Naive B cell (primary cell): ENCODE measurements around the gene CCDC33. TPM values are rescaled to one million over a fixed set of nuclear protein-coding genes. Genes with fewer than 3 reads are reported as not detected.
A peak's percentile ranks its signal among the peaks of the same experiment; 100 is the strongest.

Experiments used
- ATAC-seq, 2 donors: fragments of 150-1000 bp; cut with Tn5 transposase; 2 replicates each; pipeline ENCODE4 v1.10.0; 2021; ENCODE audit warnings: low read depth in 2 of 2, mild to moderate bottlenecking in 2 of 2, moderate library complexity in 2 of 2
- DNase-seq: peaks from one replicate; pipeline ENCODE4 v3.0.0; 2022
- H3K27ac Mint-ChIP-seq, 6 donors: one replicate each; pipeline ENCODE4 v1.8.0; 2020 to 2022; ENCODE audit warnings: mild to moderate bottlenecking in 6 of 6, mixed read lengths in 6 of 6, moderate library complexity in 5 of 6, inconsistent platforms in 2 of 6
- H3K27me3 Mint-ChIP-seq, 3 donors: one replicate each; pipeline ENCODE4 v1.8.0; 2021 to 2022; ENCODE audit warnings: mixed read lengths in 3 of 3, mild to moderate bottlenecking in 1 of 3
- H3K36me3 Mint-ChIP-seq, 2 donors: one replicate each; pipeline ENCODE4 v1.8.0; 2020 to 2022; ENCODE audit warnings: mixed read lengths in 2 of 2, inconsistent platforms in 1 of 2, mild to moderate bottlenecking in 1 of 2
- H3K4me1 Mint-ChIP-seq, 3 donors: one replicate each; pipeline ENCODE4 v1.8.0; 2020 to 2022; ENCODE audit warnings: mixed read lengths in 3 of 3, inconsistent platforms in 1 of 3, mild to moderate bottlenecking in 1 of 3, moderate library complexity in 1 of 3
- H3K4me3 Mint-ChIP-seq, 8 donors: one replicate each; pipeline ENCODE4 v1.8.0; 2020 to 2022; ENCODE audit warnings: mild to moderate bottlenecking in 8 of 8, mixed read lengths in 8 of 8, moderate library complexity in 8 of 8, inconsistent platforms in 2 of 8
- H3K9me3 Mint-ChIP-seq, 7 donors: one replicate each; pipeline ENCODE4 v1.8.0; 2020 to 2022; ENCODE audit warnings: mixed read lengths in 7 of 7, mild to moderate bottlenecking in 5 of 7, inconsistent platforms in 2 of 7, moderate library complexity in 1 of 7
- polyA plus RNA-seq, 6 donors: library from polyadenylated mRNA; unstranded; fragments of 300-500 nt; fragmentation: Illumina TruSeq; gene quantifications; one replicate each; pipeline ENCODE4 v1.2.3, GENCODE V29; 2021; ENCODE audit warnings: low read depth in 6 of 6

Gene CCDC33
- polyA plus RNA-seq, 6 donors from 2014 or later, result not detected

DNA sequence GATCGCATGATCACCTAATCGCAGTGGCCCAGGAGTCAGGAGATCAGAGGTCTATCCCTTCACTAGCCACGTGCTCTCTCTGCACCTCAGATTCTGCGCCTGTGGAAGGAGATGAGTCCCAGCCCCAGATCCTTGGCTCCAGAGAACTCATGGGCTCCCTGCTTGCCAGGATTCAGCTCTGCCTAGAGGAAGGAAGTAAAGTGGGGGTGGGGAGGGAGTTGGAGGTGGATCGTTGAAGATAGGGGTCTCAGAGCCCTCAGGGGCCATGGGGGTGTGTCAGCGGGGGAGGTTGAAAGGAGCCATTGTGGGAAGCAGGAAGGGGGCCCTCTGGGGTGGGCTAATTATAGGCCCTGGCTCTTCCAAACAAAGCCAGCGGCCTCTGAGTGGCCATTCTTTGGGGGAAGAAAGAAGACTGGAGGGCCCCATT, 22.3 kb upstream of the CCDC33 start:
- no peak for ATAC-seq
- Mint-ChIP-seq H3K4me1 (no peaks in the 10 kb centered on the region), H3K4me3 (no peak overlapping the region)

DNA sequence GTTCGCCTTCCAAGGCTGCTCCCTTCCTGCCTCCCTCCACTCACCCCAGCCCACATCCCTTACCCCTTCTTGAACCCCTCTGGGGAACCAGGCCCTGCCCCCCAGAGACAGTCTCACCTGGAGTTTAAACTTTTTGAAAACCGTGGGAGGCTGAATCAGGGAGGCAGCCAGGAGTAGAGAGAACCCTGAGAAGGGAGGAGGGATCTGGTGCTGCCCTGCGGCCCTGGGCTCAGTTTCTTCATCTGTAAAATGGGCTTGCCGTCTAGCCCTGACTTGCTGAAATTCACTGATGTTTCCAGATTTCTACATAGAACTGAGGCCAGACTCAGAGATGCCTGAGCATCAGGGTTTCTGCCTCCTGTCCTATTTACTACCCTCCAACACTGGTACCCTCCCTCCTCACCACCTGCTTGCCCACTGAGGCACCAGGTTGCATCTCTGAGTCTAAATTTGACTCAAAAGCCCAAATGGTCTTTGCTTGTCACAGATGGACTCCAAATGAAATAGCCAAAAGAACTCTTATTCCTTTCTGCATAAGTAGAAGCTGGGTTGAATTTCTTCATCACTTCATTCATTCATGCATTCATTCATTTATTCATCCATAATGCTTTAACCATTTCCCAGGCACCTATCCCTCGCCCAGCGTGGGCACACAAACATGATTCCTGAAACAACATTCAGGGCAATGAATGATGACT, 21.7 kb upstream of the CCDC33 start:
- Mint-ChIP-seq H3K4me3 (no peak overlapping the region), H3K27ac (no peak overlapping the region), H3K9me3 (peaks cover 0 to 6% (median 4%) of the 10 kb centered on the region in 7 donors), H3K4me1 (no peaks in the 10 kb centered on the region), H3K27me3 (peaks cover 22 to 44% (median 38%) of the 10 kb centered on the region in 3 donors), H3K36me3 (no peaks in the 10 kb centered on the region)
- DNase-seq (no peak), ATAC-seq (no peak)

More for the DNA sequence above, 22.3 kb upstream of the CCDC33 start:
- Mint-ChIP-seq H3K27me3 (peaks cover 17 to 48% (median 39%) of the 10 kb centered on the region in 3 donors), H3K36me3 (no peaks in the 10 kb centered on the region), H3K27ac (no peak overlapping the region), H3K9me3 (peaks cover 0 to 6% (median 4%) of the 10 kb centered on the region in 7 donors)
- DNase-seq, result no peak

DNA sequence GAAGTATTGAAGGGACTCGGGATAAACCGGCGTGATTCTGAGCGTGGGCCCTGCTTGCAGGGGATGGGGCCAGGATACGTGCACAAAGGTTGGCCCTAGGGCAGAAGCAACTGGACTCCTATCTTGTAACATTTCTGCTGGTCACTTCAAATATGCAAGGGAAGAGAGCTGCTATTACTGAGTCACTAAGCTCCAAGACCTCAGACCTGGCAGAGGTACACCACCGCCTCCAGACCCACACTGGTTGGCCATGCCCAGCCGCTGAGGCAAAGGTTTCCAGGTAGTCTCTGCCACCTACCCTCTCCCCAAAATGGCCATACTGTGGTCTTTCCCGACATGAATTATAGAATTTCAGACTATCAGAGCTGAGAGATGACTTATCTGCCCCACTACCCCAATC, 20.2 kb upstream of the CCDC33 start:
- H3K36me3 Mint-ChIP-seq, result no peaks in the 10 kb centered on the region
- no peak overlapping the region for H3K27ac Mint-ChIP-seq

DNA sequence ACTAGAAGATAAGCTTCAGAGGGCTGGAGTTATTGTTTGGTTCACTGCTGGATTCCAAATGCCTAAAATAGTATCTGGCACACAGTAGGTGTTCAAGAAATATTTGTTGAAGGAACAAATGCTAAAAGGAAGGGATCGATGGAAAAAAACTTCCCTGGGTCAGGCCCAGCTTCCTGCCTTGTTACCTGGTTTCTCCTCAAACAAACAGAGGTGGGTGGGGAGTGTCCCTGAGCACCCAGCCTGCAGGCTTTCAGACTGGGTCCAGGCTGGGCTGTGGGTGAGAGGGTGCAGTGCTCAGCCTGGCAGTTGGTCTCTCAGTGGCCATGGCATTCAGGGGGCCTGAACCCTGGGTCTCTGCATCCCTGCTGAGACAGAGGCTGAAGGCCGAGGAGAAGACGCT, 19.2 kb upstream of the CCDC33 start:
- no peak for DNase-seq
- no peaks in the 10 kb centered on the region for H3K4me1 Mint-ChIP-seq
- H3K27ac Mint-ChIP-seq, result no peak overlapping the region
- no peak for ATAC-seq
- no peak overlapping the region for H3K4me3 Mint-ChIP-seq
- H3K9me3 Mint-ChIP-seq, result no peaks in the 10 kb centered on the region
- no peaks in the 10 kb centered on the region for H3K36me3 Mint-ChIP-seq
- peaks cover 17 to 48% (median 40%) of the 10 kb centered on the region in 3 donors for H3K27me3 Mint-ChIP-seq

More for the DNA sequence above, 20.2 kb upstream of the CCDC33 start:
- peaks cover 18 to 47% (median 46%) of the 10 kb centered on the region in 3 donors for H3K27me3 Mint-ChIP-seq
- DNase-seq (no peak), ATAC-seq (no peak)
- peaks cover 0 to 4% (median 2%) of the 10 kb centered on the region in 7 donors for H3K9me3 Mint-ChIP-seq
- no peaks in the 10 kb centered on the region for H3K4me1 Mint-ChIP-seq
- H3K4me3 Mint-ChIP-seq, result no peak overlapping the region

DNA sequence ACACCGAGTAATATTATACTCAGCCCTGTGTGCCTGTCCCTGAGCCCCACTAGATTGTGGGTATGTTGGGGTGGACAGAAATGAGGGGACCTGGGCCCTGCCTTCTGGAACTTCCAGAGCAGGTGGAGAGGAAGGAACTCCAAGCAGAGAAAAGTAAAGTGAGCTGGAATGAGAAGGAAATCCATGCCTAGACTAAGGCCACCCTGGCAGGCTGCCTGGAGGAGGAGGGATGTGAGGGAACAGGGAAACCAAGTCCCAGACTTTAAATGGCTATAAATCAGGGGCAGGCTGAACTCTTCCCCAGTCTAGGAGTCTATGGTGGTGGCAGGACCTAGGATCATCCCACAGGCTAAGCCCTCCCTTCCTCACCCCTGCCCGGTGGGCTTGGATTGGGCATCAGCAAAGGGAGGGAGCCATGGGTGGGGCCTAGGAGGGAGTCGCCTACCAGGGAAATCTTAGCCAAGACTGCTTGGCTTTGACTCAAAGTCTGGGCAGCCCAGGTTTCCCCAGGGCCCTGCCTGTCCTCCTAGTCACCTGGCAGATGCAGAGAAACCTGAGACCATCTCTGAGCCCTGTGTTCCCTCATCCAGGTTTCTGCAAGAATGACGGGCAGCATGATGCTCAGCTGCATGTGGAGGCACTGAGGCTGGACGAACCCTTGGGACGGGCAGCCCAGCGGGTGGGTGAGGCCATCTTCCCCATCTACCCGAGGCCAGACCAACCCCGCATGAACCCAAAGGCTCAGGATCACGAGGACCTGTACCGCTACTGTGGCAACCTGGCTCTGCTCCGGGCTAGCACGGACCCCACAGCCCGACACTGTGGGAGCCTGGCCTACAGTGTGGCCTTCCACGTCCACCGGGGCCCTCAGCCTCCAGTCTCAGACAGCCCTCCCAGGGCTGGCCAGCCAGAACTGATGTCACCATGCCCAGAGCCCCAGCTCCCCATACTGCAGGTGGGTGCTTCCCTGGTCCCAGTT, 17.9 kb upstream of the CCDC33 start:
- ATAC-seq, result no peak
- peaks cover 17 to 55% (median 49%) of the 10 kb centered on the region in 3 donors for H3K27me3 Mint-ChIP-seq
- no peaks in the 10 kb centered on the region for H3K36me3 Mint-ChIP-seq
- H3K4me3 Mint-ChIP-seq, result no peak overlapping the region
- no peaks in the 10 kb centered on the region for H3K9me3 Mint-ChIP-seq
- no peak overlapping the region for H3K27ac Mint-ChIP-seq
- DNase-seq, result no peak
- no peaks in the 10 kb centered on the region for H3K4me1 Mint-ChIP-seq

DNA sequence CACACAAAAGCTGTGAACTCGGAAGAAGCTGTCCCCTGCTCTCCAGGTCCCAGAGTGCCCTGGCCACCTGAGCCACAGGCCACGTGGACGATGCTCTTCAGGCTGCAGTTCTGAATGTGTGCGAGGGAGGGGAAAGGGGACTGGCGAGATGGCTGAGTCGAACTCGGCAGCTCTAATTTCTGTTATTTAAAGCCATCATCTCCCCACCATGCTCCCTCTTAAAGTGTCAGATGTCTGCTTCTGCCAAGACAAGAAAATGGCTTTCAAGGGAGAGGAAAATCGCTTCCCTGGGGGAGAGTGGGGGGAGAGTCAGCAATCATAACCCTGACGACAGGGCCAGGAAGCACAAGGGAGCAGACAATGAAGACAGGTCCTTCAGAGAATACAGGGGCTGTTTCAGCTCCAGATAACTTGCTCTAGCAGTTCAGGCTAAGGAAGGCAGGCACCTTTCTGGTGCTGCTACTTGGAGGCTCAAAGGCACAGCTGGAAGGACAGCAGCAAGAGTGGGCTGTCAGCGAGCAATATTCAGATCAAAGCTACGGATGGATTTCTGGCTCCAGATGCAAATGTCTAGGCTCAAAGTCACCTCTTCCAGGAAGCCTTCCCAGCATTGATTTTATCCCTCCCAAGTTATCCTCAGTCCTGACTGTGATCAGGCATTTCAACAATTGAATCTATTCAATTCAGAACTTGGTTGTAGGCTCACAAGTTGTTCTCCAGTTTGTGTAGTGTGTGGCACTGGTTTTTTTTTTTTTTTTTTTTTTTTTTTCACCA, 15.5 kb upstream of the CCDC33 start:
- peaks cover 32 to 65% (median 64%) of the 10 kb centered on the region in 3 donors for H3K27me3 Mint-ChIP-seq
- H3K9me3 Mint-ChIP-seq, result no peaks in the 10 kb centered on the region
- no peaks in the 10 kb centered on the region for H3K4me1 Mint-ChIP-seq
- H3K36me3 Mint-ChIP-seq, result no peaks in the 10 kb centered on the region
- no peak overlapping the region for H3K27ac Mint-ChIP-seq
- no peak for DNase-seq
- no peak overlapping the region for H3K4me3 Mint-ChIP-seq
- no peak for ATAC-seq

DNA sequence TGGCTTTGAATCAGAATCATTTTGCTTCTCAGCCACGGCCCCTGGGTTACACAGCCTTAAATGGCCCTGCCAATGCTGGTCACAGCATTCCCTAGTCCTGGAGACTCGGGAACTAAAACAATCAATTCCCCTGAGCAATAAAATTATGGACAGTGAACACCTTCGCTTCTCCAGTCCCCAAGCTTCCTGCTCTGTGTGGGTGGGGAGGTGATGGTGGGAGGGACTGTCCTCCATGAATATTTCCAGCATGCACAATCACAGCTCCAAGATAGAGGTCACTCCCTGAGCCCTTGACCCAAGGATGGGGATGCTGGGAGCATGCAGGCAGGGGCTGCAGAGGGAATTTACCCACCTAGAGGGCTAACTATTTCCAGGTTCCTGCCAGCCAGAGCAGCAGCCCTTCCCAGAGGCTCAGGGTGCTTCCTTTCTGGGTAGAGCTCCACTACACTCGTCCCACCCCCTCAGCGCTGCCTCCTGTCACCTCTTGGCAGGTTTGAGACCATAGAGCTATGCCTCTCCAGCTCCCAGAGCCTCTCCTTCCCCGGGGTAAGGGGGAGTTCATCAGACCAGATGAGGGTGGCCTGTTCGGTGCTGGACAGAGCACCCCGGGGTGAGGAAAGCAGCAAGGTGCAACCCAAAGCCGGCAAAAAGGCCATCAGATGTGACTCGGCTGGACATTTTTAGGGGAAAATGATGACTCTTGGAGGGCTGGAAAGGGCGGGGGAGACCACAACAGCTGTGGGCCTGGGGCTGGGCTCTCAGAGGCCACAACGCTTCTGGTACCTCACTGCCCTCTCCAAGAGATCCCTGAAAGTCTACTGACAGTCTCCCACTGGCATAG, 14.5 kb upstream of the CCDC33 start:
- no peaks in the 10 kb centered on the region for H3K9me3 Mint-ChIP-seq
- peaks cover 37 to 75% (median 67%) of the 10 kb centered on the region in 3 donors for H3K27me3 Mint-ChIP-seq

DNA sequence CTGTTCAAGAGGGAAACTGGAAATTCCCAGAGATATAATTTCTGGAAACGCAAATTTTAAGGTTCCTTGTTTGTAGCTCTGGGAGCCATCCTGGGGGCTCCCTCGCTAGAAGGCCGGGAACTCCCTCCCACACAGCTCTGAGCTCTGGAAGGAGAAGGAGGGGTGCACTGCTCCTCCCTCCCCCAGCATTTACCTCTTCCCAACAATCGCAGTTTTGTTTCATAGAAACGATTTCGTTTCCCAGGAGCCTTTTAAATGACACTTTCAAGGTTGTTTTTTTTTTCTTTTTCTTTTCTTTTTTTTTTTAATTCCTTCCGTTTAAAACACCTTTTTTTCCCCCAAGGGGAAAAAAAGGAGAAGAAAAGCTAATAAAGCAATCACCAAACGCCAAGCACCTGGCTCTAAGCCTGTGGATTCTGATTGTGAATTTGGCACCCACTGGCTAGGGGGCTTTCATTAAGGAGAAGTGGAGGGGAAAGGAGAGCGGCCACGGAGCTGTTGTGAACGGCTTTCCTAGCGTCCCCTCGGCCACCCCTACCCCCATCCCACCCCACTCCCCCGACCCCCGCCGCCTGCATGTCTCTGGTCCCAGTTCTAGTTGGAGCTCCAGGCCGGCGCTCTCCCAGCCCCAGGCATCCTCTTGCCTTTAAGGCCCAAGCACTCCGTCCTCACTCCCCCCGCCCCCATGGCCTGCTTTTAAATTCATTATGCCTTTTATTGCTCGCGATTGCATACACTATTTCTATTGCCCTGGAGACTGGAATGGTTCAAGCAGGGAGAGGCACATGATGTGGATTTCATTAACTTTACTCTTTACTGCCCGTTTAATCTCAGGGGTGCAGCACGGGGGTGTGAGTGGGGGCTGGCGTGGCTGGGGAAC, 13.6 kb upstream of the CCDC33 start:
- Mint-ChIP-seq H3K27me3 (peaks cover 36 to 78% (median 66%) of the 10 kb centered on the region in 3 donors), H3K36me3 (no peaks in the 10 kb centered on the region), H3K9me3 (no peaks in the 10 kb centered on the region), H3K27ac (no peak overlapping the region), H3K4me3 (no peak overlapping the region), H3K4me1 (peaks cover 0 to 1% (median 0%) of the 10 kb centered on the region in 3 donors)
- DNase-seq, result no peak
- no peak for ATAC-seq

More for the DNA sequence above, 14.5 kb upstream of the CCDC33 start:
- Mint-ChIP-seq H3K27ac (no peak overlapping the region), H3K4me3 (no peak overlapping the region), H3K4me1 (peaks cover 0 to 1% (median 0%) of the 10 kb centered on the region in 3 donors), H3K36me3 (no peaks in the 10 kb centered on the region)
- DNase-seq, result no peak
- ATAC-seq, result no peak

DNA sequence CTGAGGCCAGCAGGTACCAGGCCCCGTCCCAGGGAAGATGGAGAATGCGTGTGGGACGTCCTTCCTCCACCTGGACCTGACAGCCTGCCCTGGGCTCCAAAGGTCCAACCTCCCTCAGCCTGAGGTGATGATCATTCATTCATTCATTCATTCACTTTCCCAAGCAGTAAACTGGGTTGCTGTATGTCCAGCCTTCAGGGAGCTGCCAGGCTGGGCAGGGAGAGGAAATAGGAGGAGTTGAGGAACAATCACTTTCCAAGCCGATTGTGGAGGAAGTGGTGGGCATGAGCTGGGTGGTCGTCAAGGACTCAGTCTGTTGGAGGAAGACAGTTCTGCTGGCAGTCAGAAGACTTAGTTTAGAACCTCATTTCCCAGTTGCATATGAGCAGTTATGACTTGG, 10.2 kb upstream of the CCDC33 start:
- ATAC-seq (no peak), DNase-seq (no peak)
- Mint-ChIP-seq H3K4me1 (peaks cover 0 to 1% (median 0%) of the 10 kb centered on the region in 3 donors), H3K9me3 (no peaks in the 10 kb centered on the region), H3K4me3 (no peak overlapping the region), H3K27ac (no peak overlapping the region), H3K27me3 (peaks cover 31 to 77% (median 63%) of the 10 kb centered on the region in 3 donors), H3K36me3 (no peaks in the 10 kb centered on the region)

DNA sequence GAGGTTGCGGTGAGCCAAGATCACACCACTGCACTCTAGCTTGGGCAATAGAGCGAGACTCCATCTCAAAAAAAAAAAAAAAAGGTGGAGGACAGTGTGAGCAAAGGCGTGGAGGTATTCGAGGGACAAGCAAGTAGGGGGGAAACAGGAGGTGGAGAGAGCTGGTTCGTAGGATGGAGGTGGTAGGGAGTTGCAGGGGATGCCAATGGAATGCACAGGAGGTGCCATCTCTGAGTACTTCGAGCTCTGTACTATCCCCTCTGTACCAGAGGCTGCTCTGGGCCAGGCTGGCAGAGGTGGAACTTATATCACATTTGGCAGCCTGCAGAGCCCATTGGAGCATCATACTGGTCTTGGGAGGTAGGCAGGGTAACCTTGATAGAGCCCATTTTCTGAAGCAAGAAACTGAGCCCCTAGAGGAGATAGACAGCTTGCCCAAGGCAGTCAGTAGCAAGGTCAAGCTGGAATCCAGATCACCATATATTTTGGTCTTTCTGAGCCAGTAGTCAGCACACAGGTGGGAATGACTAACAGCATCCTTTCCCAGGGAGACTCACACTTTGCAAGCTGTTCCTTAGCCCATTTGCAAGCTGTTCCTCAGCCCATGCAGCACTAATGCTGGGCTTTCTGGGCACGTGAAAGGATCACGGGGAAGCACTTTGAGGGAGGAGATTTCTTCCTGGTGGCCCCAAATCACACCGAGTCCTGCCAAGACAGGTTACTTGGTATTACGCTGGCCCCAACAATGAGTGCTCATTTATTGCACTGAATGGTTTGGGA, 9.2 kb upstream of the CCDC33 start:
- DNase-seq (no peak), ATAC-seq (no peak)
- Mint-ChIP-seq H3K27ac (peak overlapping the region in 1 of 6 donors; percentile 60), H3K9me3 (no peaks in the 10 kb centered on the region), H3K27me3 (peaks cover 27 to 78% (median 59%) of the 10 kb centered on the region in 3 donors), H3K36me3 (no peaks in the 10 kb centered on the region), H3K4me3 (no peak overlapping the region), H3K4me1 (peaks cover 0 to 1% (median 0%) of the 10 kb centered on the region in 3 donors)
